GM12878 (cell line): ENCODE results near the gene ADAM15. TPM values are rescaled to one million over a fixed set of nuclear protein-coding genes. Genes with fewer than 3 reads are reported as not detected.

ENCODE experiments used
- ATAC-seq: fragments of 200-7000 bp; cut with Tn5 transposase; 3 replicates; pipeline ENCODE4 v1.9.1; 2020; ENCODE audit warnings: mild to moderate bottlenecking, moderate library complexity
- BruUV-seq: library from RNA; stranded (reverse); fragments of 400-500 nt; replicated peaks from 2 replicates; lab custom pipeline; 2021; lab: Mats Ljungman, UMichigan
- CTCF ChIA-PET: fragments of 300-600 bp; sonication (Branson Sonifier 250); formaldehyde crosslinking; extraction: SDS; loops from one replicate; lab custom pipeline; 2021; ENCODE audit warnings: inconsistent platforms; lab: Yijun Ruan, JAX
- POLR2A ChIA-PET: fragments of 350-600 bp; formaldehyde crosslinking; extraction: SDS; loops from one replicate; lab custom pipeline; 2021; ENCODE audit warnings: inconsistent platforms; lab: Charles Lee
- RAD21 ChIA-PET: fragments of 300-600 bp; sonication (Branson Sonifier 250); formaldehyde crosslinking; loops from one replicate; lab custom pipeline; 2023; ENCODE audit warnings: antibody characterized with exemption; ENCODE audit not compliant: unreplicated experiment; lab: Charles Lee
- SMC1A ChIA-PET: fragments of 300-600 bp; sonication (Branson Sonifier 250); formaldehyde crosslinking; loops from one replicate; lab custom pipeline; 2023; ENCODE audit not compliant: unreplicated experiment, uncharacterized antibody; lab: Charles Lee
- DNase-seq: peaks from one replicate; pipeline ENCODE4 v3.0.0-alpha.2; 2011; ENCODE audit warnings: low read depth, low spot score
- FAIRE-seq: peaks from 3 replicates; lab custom pipeline; 2011; peaks lifted over from hg19 to GRCh38; lab: Jason Lieb, UNC
- H2AFZ ChIP-seq: 2 replicates; pipeline ENCODE4 v1.6.0; 2011; ENCODE audit warnings: low read depth, low read length, control low read depth; ENCODE audit not compliant: control insufficient read depth
- H3K27ac ChIP-seq: 2 replicates; pipeline ENCODE4 v1.5.1; 2011; ENCODE audit warnings: control low read depth; ENCODE audit not compliant: control insufficient read depth, insufficient read depth
- H3K27me3 ChIP-seq, 2 experiments: replicated peaks in 1 of 2; 2 replicates each; pipeline versions ENCODE4 v1.6.0 to v1.6.1; 2011; ENCODE audit warnings: low read length in 1 of 2; ENCODE audit not compliant: control insufficient read depth in 2 of 2, insufficient read depth in 2 of 2
- H3K36me3 ChIP-seq, 2 experiments: 2 replicates each; pipeline ENCODE4 v1.5.1; 2011; ENCODE audit warnings: low read length in 1 of 2; ENCODE audit not compliant: control insufficient read depth in 2 of 2, insufficient read depth in 2 of 2
- H3K4me1 ChIP-seq: 2 replicates; pipeline ENCODE4 v1.6.1; 2011; ENCODE audit warnings: mild to moderate bottlenecking, low read length, moderate library complexity, mixed read lengths; ENCODE audit not compliant: control insufficient read depth, insufficient read depth
- H3K4me2 ChIP-seq: 2 replicates; pipeline ENCODE4 v1.6.0; 2011; ENCODE audit warnings: control low read depth; ENCODE audit not compliant: control insufficient read depth, insufficient read depth
- H3K4me3 ChIP-seq: fragments of 200-600 bp; sonication (generic); 2 replicates; pipeline ENCODE4 v1.5.1; 2016
- H3K79me2 ChIP-seq: 2 replicates; pipeline ENCODE4 v1.6.0; 2011; ENCODE audit warnings: low read length; ENCODE audit not compliant: control insufficient read depth, insufficient read depth
- H3K9ac ChIP-seq: 2 replicates; pipeline ENCODE4 v1.8.0; 2011; ENCODE audit warnings: low read length, control low read depth, mixed read lengths; ENCODE audit not compliant: control insufficient read depth, insufficient read depth
- H3K9me3 ChIP-seq: replicated peaks from 3 replicates; pipeline ENCODE4 v1.5.1; 2011; ENCODE audit warnings: mild to moderate bottlenecking, low read length; ENCODE audit not compliant: control insufficient read depth, insufficient read depth
- H4K20me1 ChIP-seq: 2 replicates; pipeline ENCODE4 v1.6.0; 2011; ENCODE audit not compliant: control insufficient read depth, insufficient read depth
- E4F1 ChIP-seq: fragments of 450-650 bp; IDR thresholded peaks from 2 replicates; pipeline ENCODE4 v1.6.1; 2018; ENCODE audit warnings: borderline replicate concordance, mild to moderate bottlenecking; ENCODE audit not compliant: partially characterized antibody
- IKZF1 ChIP-seq: fragments of 450-650 bp; conservative IDR thresholded peaks from 2 replicates; pipeline ENCODE4 v1.6.1; 2017; ENCODE audit warnings: antibody characterized with exemption, mild to moderate bottlenecking
- KLF5 ChIP-seq: fragments of 450-650 bp; IDR thresholded peaks from 2 replicates; pipeline ENCODE4 v1.6.1; 2014; ENCODE audit warnings: mild to moderate bottlenecking; ENCODE audit not compliant: partially characterized antibody
- NFYB ChIP-seq: IDR thresholded peaks from 2 replicates; pipeline ENCODE4 v1.6.1; 2011; ENCODE audit warnings: low read depth, mild to moderate bottlenecking, low read length, improper control_type of control experiment, moderate library complexity; ENCODE audit not compliant: insufficient read depth
- POLR2A ChIP-seq: IDR thresholded peaks from 2 replicates; pipeline ENCODE4 v1.6.1; 2011; ENCODE audit warnings: low read depth, mild to moderate bottlenecking, low read length
- SREBF2 ChIP-seq: IDR thresholded peaks from 2 replicates; pipeline ENCODE4 v1.6.1; 2012; ENCODE audit warnings: mild to moderate bottlenecking, low read length
- SUZ12 ChIP-seq: fragments of 200-600 bp; sonication (generic); IDR thresholded peaks from one replicate; pipeline ENCODE4 v1.6.1; 2018; ENCODE audit warnings: antibody characterized with exemption, mild to moderate bottlenecking; ENCODE audit not compliant: unreplicated experiment
- ZBTB11 ChIP-seq: fragments of 450-650 bp; formaldehyde crosslinking; IDR thresholded peaks from 2 replicates; pipeline ENCODE4 v1.5.0; 2022; ENCODE audit warnings: mild to moderate bottlenecking, missing genetic modification characterization
- ZNF274 ChIP-seq: IDR thresholded peaks from one replicate; pipeline ENCODE4 v1.8.0; 2011; ENCODE audit not compliant: insufficient read length, insufficient read depth
- WGBS: methylation state at CpG from one replicate; pipeline ENCODE4 v1.1.6; 2016; ENCODE audit warnings: low lambda C conversion rate; ENCODE audit not compliant: insufficient replicate concordance, insufficient coverage; ENCODE audit errors: missing lambda C conversion rate; 5-methylcytosine and 5-hydroxymethylcytosine counted together
- in situ Hi-C: fragments of 300-500 bp; cut with MboI; formaldehyde crosslinking; loops from 9 replicates; pipeline ENCODE4 v1.14.3; 2018; ENCODE audit warnings: mixed read lengths
- intact Hi-C: fragments of 100-400 bp; cut with micrococcal nuclease; formaldehyde crosslinking; loops from one replicate; pipeline ENCODE4 v1.14.2; 2022; ENCODE audit not compliant: unreplicated experiment
- polyA plus RNA-seq, 11 experiments: library from polyadenylated mRNA; depleted of rRNA in 4 of 11; unstranded in 6 of 11; stranded (reverse) in 5 of 11; fragments of >200 nt; fragmentation: Nextera tagmentation in 4 of 11; fragmentation: Illumina TruSeq in 1 of 11; extraction: Ambion mirVana in 4 of 11; extraction: Trizol in 1 of 11; gene quantifications; 1 replicate in 1 of 11; 2 replicates in 10 of 11; pipeline versions ENCODE4 v1.2.1 to v1.2.3, GENCODE V29; 2011 to 2016; ENCODE audit warnings: inconsistent platforms in 2 of 11, missing spikeins in 2 of 11, low read depth in 1 of 11
- total RNA-seq, 4 experiments: library from RNA; depleted of rRNA in 3 of 4; stranded (reverse); fragments of >200 nt in 3 of 4; fragmentation: Illumina TruSeq in 1 of 4; extraction: Trizol in 1 of 4; gene quantifications; 2 replicates each; pipeline versions ENCODE4 v1.2.1 to v1.2.3, GENCODE V29; 2013 to 2021
- TF ChIP-seq, protein P1 (sequence below): fragments of 450-650 bp; IDR thresholded peaks from 2 replicates; pipeline ENCODE4 v1.6.1; 2017; ENCODE audit warnings: mild to moderate bottlenecking, moderate library complexity

The ADAM15 gene
- total and polyA plus RNA-seq, 10 of the 15 experiments (the other 5 are each of a cell fraction or from before 2014, with no cell fraction given) = 0.29 to 38.8 (median 14.7) TPM

- no peak for TF ChIP-seq ZBTB11 (CRISPR knock-in tag)
- no peak for TF ChIP-seq E4F1
Measured at GRCh38 chr1:155009742-155010141, 41.4 kb upstream of the ADAM15 start (continued).

GRCh38 chr1:155010211-155010918, 40.8 kb upstream of the ADAM15 start:
- H3K27me3 ChIP-seq = no peaks in the 10 kb centered on the region
- no peak overlapping the region; the same call in 1 of the 2 replicates for H3K9ac ChIP-seq
- peak overlapping the region; percentile 69 for H3K4me2 ChIP-seq
- no peak overlapping the region for H3K4me3 ChIP-seq
- DNase-seq = no peak
- CTCF ChIA-PET = interaction anchor here (2.1 kb wide), 1 partner anchor 11 kb away, joined by 9 read pairs; no protein-coding TSS in a partner anchor
- no peak overlapping the region for H2AFZ ChIP-seq
- peaks cover 0 to 10% of the 10 kb centered on the region in 2 experiments; a peak in 3 of 4 replicates for H3K36me3 ChIP-seq
- no peak for FAIRE-seq
- 48% methylated on average over 9 of the region's 11 CpGs for WGBS
- in situ Hi-C loops (no loop called here), intact Hi-C loops (no loop called here)
- H3K27ac ChIP-seq = peak overlapping the region; percentile 15; the same call in 1 of the 2 replicates
- BruUV-seq = no TSS peak
- H3K9me3 ChIP-seq = no peaks in the 10 kb centered on the region
- peaks cover 33% of the 10 kb centered on the region for H3K79me2 ChIP-seq
- RAD21 ChIA-PET = interaction anchor here (0.6 to 0.8 kb wide), 3 partner anchors 26 to 104 kb away, joined by 3 to 4 read pairs (median 3); no protein-coding TSS in a partner anchor
- peaks cover 49% of the 10 kb centered on the region for H3K4me1 ChIP-seq
- H4K20me1 ChIP-seq = 0 out of 2 replicates have a peak, but pooled peaks cover 3% of the 10 kb centered on the region
- SMC1A ChIA-PET = no interaction called here
- POLR2A ChIA-PET = interaction anchor here (0.6 to 1.4 kb wide), 2 partner anchors 12 to 22 kb away, joined by 3 read pairs; no protein-coding TSS in a partner anchor
- ATAC-seq = no peak
- TF ChIP-seq POLR2A (no peak), NFYB (no peak), KLF5 (no peak), SREBF2 (no peak), ZNF274 (no peak), SUZ12 (no peak), IKZF1 (peak; percentile 40; the same call in 1 of the 2 replicates)
- TF ChIP-seq, protein P1, sequence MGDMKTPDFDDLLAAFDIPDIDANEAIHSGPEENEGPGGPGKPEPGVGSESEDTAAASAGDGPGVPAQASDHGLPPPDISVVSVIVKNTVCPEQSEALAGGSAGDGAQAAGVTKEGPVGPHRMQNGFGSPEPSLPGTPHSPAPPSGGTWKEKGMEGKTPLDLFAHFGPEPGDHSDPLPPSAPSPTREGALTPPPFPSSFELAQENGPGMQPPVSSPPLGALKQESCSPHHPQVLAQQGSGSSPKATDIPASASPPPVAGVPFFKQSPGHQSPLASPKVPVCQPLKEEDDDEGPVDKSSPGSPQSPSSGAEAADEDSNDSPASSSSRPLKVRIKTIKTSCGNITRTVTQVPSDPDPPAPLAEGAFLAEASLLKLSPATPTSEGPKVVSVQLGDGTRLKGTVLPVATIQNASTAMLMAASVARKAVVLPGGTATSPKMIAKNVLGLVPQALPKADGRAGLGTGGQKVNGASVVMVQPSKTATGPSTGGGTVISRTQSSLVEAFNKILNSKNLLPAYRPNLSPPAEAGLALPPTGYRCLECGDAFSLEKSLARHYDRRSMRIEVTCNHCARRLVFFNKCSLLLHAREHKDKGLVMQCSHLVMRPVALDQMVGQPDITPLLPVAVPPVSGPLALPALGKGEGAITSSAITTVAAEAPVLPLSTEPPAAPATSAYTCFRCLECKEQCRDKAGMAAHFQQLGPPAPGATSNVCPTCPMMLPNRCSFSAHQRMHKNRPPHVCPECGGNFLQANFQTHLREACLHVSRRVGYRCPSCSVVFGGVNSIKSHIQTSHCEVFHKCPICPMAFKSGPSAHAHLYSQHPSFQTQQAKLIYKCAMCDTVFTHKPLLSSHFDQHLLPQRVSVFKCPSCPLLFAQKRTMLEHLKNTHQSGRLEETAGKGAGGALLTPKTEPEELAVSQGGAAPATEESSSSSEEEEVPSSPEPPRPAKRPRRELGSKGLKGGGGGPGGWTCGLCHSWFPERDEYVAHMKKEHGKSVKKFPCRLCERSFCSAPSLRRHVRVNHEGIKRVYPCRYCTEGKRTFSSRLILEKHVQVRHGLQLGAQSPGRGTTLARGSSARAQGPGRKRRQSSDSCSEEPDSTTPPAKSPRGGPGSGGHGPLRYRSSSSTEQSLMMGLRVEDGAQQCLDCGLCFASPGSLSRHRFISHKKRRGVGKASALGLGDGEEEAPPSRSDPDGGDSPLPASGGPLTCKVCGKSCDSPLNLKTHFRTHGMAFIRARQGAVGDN = no peak
